Umbilical cord (tissue), 2 donors: ENCODE data around the gene MYRFL. TPM values are rescaled to one million over a fixed set of nuclear protein-coding genes. Genes with fewer than 3 reads are reported as not detected.
"Not testable (repeated sequence)": the region's sequence is repeated elsewhere in the genome, so short reads cannot be mapped to it uniquely, and the experiment has no call there.

Source experiments
- DNase-seq: peaks from one replicate; pipeline ENCODE4 v3.0.0-alpha.2; 2015; ENCODE audit warnings: low spot score
- total RNA-seq: library from RNA; depleted of rRNA; stranded (reverse); fragments of >200 nt; gene quantifications from one replicate; pipeline ENCODE4 v1.2.3, GENCODE V29; 2014; ENCODE audit warnings: low replicate concordance; ENCODE audit not compliant: insufficient read depth

Gene MYRFL
- 0.48 TPM for total RNA-seq

- no peak for DNase-seq
Measured at GRCh38 chr12:69824966-69825560, at the start of gene MYRFL. MYRFL (plus strand) TSS chr12:69825227; CDS start chr12:69825518, 291 bp downstream.

DNA sequence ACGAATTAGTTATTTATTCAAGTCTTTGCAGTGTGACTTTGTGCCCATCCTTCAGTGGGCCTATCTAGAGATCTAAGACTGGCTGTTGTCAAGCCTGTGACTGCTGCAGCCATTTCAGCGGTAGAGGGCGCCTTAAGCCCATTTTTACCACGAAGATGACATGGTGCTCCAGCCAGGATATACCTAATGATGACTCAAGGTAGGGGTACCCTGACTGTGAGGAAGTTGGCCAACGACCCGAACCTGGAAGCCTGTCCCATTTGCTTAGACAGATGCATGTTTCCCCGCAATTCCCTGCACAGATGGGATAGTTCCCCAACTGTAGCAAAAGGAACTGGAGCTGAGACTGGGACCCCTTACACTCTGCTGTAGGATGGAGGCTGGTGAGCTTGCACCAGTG is 45.1 kb upstream of the MYRFL start:
- no peak for DNase-seq

- peak; percentile 14 for DNase-seq
Measured at GRCh38 chr12:69783365-69783764, 41.7 kb upstream of the MYRFL start.

DNA sequence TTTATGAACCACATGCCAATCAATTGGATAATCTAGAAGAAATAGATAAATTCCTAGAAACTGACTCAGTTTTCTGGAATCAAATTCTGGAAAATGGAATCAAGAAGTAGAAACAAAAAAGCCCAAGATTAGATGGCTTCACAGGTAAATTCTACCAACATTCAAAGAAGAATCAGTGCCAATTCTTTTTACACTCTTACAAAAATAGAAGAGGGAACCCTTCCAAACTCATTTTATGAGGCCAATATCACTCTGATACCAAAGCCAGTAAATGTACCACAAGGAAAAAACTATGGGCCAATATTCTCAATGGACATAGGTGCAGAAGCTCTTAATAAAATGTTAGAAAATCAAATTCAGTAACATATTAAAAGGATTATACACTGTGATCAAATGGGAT is 35.7 kb upstream of the MYRFL start:
- no peak for DNase-seq

DNA sequence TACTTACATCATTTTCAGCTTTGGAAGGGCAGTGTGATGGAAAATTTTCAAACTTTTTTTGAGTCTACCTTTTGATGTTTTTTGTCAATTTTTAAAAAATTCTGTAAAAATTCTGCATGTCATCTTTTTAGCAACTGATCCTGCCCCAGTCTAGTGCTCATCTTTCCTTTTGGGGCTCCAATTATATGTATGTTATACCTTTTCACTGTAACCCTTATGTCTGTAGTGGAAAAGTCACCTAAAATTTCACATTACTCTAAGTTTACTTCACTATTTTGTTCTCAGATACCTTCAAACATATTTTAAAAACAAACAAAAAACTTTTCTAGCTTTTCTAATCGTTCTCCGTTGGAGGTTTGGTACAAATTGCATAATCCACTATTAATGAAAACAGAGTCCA is 32.5 kb upstream of the MYRFL start:
- DNase-seq = no peak

DNA sequence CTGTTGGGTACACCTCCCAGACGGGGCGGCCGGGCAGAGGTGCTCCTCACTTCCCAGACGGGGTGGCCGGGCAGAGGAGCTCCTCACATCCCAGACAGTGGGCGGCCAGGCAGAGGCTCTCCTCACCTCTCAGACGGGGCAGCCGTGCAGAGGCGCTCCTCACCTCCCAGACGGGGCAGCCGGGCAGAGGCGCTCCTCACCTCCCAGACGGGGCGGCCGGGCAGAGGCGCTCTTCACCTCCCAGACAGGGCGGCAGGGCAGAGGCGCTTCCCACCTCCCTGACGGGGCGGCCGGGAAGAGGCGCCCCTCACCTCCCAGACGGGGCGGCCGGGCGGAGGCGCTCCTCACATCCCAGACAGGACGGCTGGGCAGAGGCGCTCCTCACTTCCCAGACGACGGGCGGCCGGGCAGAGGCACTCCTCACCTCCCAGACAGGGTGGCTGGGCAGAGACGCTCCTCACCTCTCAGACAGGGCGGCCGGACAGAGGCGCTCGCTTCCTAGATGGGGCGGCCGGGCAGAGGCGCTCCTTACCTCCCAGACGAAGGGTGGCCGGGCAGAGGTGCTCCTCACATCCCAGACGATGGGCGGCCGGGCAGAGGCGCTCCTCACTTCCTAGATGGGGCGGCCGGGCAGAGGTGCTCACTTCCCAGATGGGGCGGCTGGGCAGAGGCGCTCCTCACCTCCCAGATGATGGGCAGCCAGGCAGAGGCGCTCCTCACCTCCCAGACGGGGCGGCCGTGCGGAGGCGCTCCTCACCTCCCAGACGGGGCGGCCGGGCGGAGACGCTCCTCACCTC is 17.7 kb upstream of the MYRFL start:
- not testable (repeated sequence) for DNase-seq

DNA sequence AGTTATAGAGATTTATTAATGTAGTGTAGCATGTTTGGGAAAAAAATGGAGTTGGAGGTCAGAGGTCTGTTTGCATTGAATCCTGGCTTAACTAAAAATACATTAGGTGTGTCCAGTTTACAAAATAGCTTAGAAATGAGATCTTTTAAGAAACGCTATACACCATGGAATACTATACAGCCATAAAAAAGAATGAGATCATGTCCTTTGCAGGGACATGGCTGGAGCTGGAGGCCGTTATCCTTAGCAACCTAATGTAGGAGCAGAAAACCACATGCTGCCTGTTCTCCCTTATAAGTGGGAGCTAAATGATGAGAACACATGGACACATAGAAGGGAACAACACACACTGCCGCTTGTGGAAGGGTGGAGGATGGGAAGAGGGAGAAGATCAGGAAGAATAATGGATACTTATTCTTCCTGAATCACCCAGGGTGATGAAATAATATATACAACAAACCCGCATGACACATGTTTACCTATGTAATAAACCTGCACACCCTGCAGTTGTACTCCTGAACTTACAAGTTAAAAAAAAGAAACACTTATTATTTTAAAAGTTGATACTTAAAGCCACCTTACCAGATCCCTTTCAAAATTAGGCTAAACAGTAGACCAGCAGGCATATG is 14.0 kb upstream of the MYRFL start:
- no peak for DNase-seq

GRCh38 chr12:69816082-69816481 is 8.9 kb upstream of the MYRFL start:
- no peak for DNase-seq

DNA sequence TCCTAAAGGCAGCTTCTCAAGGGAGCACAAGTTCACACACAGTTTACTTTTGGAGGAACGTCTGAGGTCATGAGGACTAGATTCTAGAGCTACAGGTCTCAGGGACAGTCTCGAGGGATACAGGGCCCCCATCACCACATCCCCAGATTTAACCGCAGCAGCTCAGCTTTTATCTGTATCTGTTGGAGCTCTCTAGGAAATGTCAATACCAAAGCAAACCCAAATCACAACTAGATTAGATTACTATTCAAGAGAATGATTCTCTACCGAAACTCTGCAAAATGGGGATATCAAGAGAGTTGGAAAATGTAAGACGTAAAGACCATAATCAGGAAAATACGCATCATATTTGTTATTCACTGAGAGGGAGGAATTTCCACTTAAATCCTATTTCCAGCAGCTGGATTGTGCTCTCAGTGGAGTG is 4.0 kb upstream of the MYRFL start:
- no peak for DNase-seq

DNA sequence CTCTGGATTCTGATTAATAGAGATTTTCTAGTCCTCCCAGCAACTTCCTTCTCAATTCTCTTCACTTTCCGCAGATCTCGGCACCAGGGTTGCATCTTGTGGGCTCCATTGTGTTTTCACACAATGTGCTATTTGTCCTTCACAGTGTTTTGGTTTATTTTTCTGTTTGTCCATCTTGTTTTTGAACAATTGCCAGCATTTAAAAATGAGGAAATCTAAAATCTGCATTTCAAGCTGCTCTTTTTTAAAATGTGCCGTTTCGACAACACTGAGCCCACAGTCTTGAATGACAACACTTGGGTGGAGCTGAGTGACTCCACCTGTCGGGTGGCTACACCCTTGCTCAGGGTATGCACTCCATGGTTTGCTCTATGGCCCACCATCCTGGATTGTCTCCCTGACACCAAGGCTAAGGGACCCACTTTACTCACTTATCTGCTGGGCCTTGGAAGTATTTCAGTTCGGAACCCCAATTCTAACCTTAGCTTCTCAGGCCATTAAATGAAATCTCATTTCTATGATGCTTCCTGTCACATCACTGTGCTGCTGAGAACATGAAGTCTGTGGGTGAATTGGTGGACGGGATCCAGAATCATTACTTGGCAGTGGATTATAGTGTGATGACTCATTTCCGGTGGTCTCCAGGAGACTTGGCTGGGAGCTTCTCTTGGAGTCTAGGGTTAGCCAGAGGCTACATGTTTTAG is 3.4 kb upstream of the MYRFL start:
- peak; percentile 44 for DNase-seq

DNA sequence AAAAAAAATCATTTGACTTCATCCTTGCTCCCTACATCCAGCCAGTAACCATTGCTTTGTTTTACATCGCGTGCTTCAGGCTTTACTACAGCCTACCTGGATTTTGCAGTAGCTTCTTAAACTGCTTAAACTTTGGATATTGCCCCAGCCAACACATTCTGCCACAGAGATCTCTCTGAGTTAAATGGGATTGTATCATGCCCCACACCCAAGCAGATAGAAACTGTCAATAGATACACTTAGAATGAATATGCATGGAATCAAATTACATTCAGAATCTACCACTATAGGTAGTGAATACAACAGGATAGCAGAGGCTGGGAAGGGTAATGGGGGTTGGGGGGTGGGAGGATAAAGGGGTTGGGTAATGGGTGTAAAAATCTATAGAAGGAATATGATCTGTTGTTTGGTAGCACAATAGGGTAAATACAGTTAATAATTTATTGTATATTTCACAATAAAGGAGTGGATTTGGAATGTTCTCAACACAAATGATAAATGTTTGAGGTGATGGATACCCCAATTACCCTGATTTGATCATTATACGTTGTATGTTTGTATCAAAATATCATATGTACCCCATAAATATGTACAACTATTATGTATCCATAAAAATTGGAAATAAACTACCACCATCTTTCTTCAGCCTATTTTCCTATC is 2.7 kb upstream of the MYRFL start:
- DNase-seq = no peak

- DNase-seq = no peak
Measured at GRCh38 chr12:69824028-69824427, 999 bp upstream of the MYRFL start.

DNA sequence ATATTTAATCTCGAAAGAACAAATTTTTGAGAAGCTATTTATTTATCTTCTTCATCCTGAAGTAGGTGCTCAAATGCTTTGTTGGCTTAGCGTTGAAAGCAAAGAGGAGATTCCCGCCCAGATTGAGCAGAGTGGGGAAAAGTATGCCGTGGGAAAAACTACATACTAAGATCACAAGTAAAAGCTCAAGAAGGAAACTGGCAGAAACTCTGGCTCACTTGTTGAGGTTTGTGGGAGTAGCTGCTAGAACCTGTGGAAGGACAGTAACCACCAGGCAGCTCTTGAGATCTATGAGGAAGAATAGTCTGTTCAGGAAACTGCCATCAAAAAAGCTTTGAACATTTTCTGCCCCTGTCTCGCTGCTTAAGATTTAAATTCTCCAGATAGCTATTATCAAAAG is 3.9 kb downstream of the MYRFL start:
- no peak for DNase-seq

GRCh38 chr12:69833696-69834095 is 8.7 kb downstream of the MYRFL start:
- no peak for DNase-seq

- DNase-seq = peak; percentile 17
Measured at GRCh38 chr12:69834147-69834546, 9.1 kb downstream of the MYRFL start.

- peak; percentile 59 for DNase-seq
Measured at GRCh38 chr12:69834576-69834975, 9.5 kb downstream of the MYRFL start.

DNA sequence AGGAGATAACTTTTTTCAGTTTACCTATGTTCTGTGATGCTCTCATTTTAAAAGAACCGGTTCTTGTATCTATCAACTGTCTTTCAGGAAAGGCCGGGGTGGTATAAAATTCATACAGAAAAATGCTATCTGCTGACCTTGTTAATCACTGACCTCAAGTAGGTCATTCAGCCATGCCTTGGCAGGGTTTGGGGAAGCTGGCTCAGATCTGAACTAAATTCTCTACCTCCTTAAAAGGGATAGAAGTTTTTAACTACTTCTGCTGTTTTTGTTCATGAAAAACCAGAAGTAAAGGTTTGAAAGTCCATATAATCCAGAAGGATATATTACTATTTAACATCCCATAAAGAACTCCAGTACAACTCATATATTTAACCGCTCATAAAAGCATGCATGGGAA is 10.1 kb downstream of the MYRFL start:
- DNase-seq = peak; percentile 71

- no peak for DNase-seq
Measured at GRCh38 chr12:69836015-69836414, 11.0 kb downstream of the MYRFL start.

- no peak for DNase-seq
Measured at GRCh38 chr12:69837191-69837590, 12.2 kb downstream of the MYRFL start.

GRCh38 chr12:69837657-69838415 is 12.8 kb downstream of the MYRFL start:
- DNase-seq = no peak

GRCh38 chr12:69840727-69841126 is 15.7 kb downstream of the MYRFL start:
- no peak for DNase-seq
